ENCODE data around the gene MICAL2.

MICAL2 gene

DNA sequence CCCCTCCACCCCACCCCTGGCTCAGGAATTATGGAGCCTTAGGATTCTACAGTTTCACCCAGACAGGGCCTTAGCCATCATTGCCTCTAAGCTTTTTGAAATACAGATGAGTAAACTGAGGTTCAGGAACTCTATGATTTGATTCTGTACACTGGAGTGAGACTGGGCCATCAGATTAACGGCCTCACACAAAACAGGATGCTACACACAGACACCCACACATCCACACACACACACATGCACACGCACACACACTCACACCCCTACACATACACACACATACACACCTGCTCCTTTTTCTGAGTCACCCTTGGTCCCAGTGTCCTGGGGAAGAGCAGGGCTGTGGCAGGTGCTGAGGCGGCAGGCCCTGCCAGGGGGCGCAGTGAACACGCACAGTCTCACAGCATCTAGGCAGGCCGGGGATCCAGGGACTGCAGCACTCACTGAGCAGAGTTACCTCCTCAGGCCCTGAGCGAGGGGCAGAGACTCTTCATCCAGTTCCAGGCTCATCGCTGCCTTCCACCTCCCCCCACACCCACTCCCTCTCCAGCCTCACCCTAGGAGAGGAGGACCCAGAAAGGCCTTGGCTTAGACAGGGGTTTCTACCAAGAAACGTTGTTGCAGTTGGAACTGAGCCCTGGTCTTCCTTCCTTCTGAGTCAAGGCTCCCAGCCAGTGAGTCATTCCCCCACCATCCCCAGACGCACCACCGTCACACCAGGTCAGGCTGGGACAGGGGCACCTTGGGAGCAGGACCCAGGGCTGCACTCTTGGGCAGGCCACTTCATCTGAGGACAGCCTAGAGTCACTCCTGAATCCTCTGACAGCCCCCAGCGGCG is 177.2 kb downstream of the MICAL2 start:
- CTCF ChIA-PET, result interaction anchor here (0.6 to 21.0 kb wide), 54 partner anchors 10 to 1048 kb away, joined by 3 to 652 read pairs (median 6); partner anchors contain the start of gene PARVA
- H3K4me3 ChIP-seq (ENCODE audit: low read depth, low read length), result peak overlapping the region; percentile 59
- peak; percentile 97 for DNase-seq (ENCODE audit: low read depth, low spot score)
- TF ChIP-seq, protein P1, sequence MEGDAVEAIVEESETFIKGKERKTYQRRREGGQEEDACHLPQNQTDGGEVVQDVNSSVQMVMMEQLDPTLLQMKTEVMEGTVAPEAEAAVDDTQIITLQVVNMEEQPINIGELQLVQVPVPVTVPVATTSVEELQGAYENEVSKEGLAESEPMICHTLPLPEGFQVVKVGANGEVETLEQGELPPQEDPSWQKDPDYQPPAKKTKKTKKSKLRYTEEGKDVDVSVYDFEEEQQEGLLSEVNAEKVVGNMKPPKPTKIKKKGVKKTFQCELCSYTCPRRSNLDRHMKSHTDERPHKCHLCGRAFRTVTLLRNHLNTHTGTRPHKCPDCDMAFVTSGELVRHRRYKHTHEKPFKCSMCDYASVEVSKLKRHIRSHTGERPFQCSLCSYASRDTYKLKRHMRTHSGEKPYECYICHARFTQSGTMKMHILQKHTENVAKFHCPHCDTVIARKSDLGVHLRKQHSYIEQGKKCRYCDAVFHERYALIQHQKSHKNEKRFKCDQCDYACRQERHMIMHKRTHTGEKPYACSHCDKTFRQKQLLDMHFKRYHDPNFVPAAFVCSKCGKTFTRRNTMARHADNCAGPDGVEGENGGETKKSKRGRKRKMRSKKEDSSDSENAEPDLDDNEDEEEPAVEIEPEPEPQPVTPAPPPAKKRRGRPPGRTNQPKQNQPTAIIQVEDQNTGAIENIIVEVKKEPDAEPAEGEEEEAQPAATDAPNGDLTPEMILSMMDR (IDR thresholded peaks at IDR 0.05; ENCODE audit: insufficient read depth, low read length, missing control alignments), result peak; percentile 77
- POLR2A ChIA-PET, result interaction anchor here (0.8 to 2.6 kb wide), 11 partner anchors 42 to 602 kb away, joined by 3 to 31 read pairs (median 4); partner anchors contain the start of gene PARVA

DNA sequence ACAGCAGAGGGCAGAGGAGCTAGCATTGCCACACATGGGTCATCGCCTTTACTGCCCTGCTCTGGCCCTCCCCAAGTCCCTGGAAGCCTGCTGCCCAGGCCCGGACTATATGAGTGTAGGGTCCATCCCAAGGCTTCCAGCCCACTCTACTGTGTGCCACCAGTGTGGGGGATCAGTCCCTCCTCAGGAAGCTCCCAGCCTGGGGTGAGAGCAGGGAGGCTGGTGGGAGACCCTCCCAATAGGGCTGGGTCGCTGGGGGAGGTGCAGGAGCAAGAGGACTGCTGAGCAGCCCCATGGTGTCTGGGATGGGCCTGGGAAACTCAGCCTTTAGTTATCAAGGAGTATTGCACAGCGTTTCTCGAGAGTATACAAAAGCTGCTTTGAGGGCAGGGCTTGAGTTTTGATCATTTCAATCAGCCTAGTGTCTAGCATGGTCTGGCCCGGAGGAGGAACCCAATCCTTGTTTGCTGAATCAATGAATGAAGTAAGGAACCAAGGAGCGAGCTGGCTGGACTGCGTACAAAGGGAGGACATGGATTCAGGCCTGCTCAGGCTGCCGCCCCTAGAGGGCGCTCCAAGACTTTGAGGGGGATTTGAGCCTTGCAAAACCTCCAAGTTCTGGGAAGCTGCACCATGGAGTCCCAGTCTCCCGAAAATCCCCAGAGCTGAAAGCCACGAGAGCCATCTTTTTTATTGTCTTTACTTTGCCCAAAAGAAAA is 178.0 kb downstream of the MICAL2 start:
- ChIA-PET CTCF (interaction anchor here (0.6 to 21.0 kb wide), 88 partner anchors 9 to 1099 kb away, joined by 3 to 652 read pairs (median 4); partner anchors contain the start of gene PARVA), POLR2A (interaction anchor here (0.7 to 2.6 kb wide), 9 partner anchors 31 to 601 kb away, joined by 3 to 31 read pairs (median 4); partner anchors contain the start of gene PARVA)
- peak; percentile 83 for DNase-seq (ENCODE audit: low read depth, low spot score)

DNA sequence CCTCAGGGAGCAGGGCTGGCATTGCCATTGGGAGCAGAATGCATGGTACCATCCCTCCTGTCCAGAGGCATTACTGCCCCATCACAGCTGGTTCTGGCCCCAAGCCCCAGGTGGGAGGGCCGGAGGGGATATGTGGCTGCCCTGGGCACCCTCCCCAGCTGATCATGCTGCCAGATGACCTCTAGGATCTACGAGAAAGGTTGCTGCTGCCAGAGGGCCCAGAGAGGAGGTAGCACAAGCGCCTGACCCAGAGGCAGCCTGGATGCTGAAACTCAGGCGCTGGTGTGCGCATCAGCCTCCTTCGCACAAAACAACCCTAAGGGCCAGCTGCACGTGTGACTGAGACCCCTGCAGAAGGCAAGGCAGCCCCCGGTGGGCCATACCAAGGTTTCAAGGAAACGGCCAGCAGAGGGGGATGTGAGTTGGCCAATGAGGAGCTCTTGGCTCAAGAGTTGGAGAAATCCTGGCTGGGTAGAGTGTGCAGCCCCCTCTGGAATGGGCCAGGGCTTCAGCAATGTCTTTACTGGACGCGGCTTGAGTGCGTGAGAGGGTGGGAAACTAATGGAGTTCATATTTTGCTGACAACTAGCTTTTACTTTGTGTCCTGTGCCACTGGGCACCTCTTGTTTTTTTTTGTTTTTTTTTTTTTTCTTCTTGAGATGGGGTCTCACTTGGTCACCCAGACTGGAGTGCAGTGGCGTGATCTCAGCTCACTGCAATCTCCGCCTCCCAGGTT is 178.7 kb downstream of the MICAL2 start:
- DNase-seq (ENCODE audit: low read depth, low spot score), result no peak
- H3K4me3 ChIP-seq (ENCODE audit: low read depth, low read length), result no peak overlapping the region
- TF ChIP-seq, protein P1 (IDR thresholded peaks at IDR 0.05; ENCODE audit: insufficient read depth, low read length, missing control alignments), result no peak
- POLR2A ChIA-PET, result interaction anchor here (0.5 to 2.6 kb wide), 8 partner anchors 30 to 1481 kb away, joined by 3 to 31 read pairs (median 4); partner anchors contain the start of gene PARVA
- CTCF ChIA-PET, result interaction anchor here (0.6 to 21.0 kb wide), 92 partner anchors 8 to 1132 kb away, joined by 3 to 652 read pairs (median 4); partner anchors contain the start of gene PARVA

More for the DNA sequence above, 178.0 kb downstream of the MICAL2 start:
- peak overlapping the region; percentile 27 for H3K4me3 ChIP-seq (ENCODE audit: low read depth, low read length)
- TF ChIP-seq, protein P1 (IDR thresholded peaks at IDR 0.05; ENCODE audit: insufficient read depth, low read length, missing control alignments), result peak; percentile 94

DNA sequence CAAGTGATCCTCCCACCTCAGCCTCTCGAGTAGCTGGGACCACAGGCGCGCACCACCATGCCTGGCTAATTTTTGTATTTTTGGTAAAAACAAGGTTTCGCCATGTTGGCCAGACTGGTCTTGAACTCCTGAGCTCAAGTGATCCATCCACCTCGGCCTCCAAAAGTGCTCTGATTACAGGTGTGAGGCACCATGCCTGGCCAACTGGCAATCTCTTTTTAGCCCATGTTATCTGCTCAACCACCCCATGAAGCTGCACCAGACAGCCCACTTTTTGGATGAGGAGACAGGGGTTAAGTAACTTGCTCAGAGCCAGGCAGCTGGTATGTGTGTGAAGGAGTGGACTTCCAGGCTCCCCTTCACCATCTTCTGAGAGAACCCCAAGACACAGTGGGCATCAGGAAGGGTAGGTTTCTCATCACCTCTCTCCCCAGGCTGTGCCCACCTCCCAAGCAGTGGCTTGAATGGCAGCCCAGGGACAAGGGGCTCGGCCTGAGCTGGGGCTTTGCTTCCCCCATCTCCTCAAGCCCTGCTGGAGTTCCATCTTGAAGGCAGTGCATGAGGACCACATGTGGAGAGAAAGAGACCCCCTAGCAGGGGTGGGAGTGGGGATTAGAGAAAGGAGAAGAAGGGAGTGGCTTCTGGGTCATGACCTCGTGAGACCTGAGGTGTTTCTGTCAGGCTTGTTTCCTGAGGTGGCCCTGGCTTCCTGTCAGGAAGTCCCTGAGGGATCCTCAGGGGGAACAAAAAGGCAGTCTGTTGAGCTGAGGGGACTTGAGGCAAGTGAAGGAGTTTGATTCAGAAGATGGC is 179.5 kb downstream of the MICAL2 start:
- ChIA-PET CTCF (interaction anchor here (0.6 to 21.0 kb wide), 45 partner anchors 7 to 894 kb away, joined by 3 to 652 read pairs (median 6); no protein-coding TSS in a partner anchor), POLR2A (interaction anchor here (0.5 kb wide), 1 partner anchor 1482 kb away, joined by 3 read pairs; no protein-coding TSS in a partner anchor)
- DNase-seq (ENCODE audit: low read depth, low spot score), result no peak
- TF ChIP-seq, protein P1 (IDR thresholded peaks at IDR 0.05; ENCODE audit: insufficient read depth, low read length, missing control alignments), result no peak
- no peak overlapping the region for H3K4me3 ChIP-seq (ENCODE audit: low read depth, low read length)

DNA sequence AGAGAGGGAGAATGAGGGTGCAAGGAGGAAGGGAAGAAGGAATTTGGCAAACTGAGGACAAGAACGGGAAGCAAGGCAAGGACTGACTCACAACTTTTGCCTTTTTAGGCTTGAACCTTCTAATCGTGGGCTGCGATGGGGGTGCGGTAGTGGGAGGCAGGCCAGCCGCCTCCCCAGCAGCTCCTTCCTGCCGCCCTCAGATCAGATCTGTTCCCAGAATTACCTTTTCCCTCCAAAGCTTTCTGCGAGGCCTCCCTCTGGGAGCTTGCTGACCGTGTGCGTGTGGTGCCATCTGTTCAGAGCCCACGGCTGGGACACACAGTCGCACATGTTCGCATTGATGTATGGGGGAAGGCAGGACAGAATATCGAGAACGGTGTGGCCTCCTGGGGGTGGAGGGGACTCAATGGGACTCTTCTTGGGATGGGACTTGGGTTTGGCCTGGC is 180.1 kb downstream of the MICAL2 start:
- H3K4me3 ChIP-seq (ENCODE audit: low read depth, low read length), result no peak overlapping the region
- DNase-seq (ENCODE audit: low read depth, low spot score), result no peak
- ChIA-PET POLR2A (no interaction called here), CTCF (interaction anchor here (0.6 to 21.0 kb wide), 14 partner anchors 10 to 862 kb away, joined by 3 to 652 read pairs (median 8); no protein-coding TSS in a partner anchor)
- TF ChIP-seq, protein P1 (IDR thresholded peaks at IDR 0.05; ENCODE audit: insufficient read depth, low read length, missing control alignments), result no peak

All from AG04449 (cell line).